ENCODE results near the gene VEZF1.

VEZF1 gene

GRCh38 chr17:57924677-57925076 is 63.4 kb downstream of the VEZF1 start:
- DNase-seq: no peak

Data from NCI-H510A (cell line).